HFFc6 (cell line): ENCODE measurements around the gene NPFFR1. TPM values are rescaled to one million over a fixed set of nuclear protein-coding genes. Genes with fewer than 3 reads are reported as not detected.
A peak's percentile ranks its signal among the peaks of the same experiment; 100 is the strongest.
"Not testable (repeated sequence)": the region's sequence is repeated elsewhere in the genome, so short reads cannot be mapped to it uniquely, and the experiment has no call there.

Experiments used
- DNase-seq: peaks from one replicate; pipeline ENCODE4 v3.0.0-alpha.2; 2018
- H3K27ac Mint-ChIP-seq: 2 replicates; pipeline ENCODE4 v1.8.0; 2020; ENCODE audit warnings: mild to moderate bottlenecking, mixed read lengths
- H3K27me3 Mint-ChIP-seq: 2 replicates; pipeline ENCODE4 v1.8.0; 2021; ENCODE audit warnings: mild to moderate bottlenecking, moderate library complexity, mixed read lengths; ENCODE audit not compliant: insufficient read depth
- H3K36me3 Mint-ChIP-seq: 2 replicates; pipeline ENCODE4 v1.8.0; 2021; ENCODE audit warnings: low read depth, mixed read lengths
- H3K4me1 Mint-ChIP-seq: 2 replicates; pipeline ENCODE4 v1.8.0; 2020; ENCODE audit warnings: low read depth, mixed read lengths
- H3K4me3 Mint-ChIP-seq: 2 replicates; pipeline ENCODE4 v1.8.0; 2020; ENCODE audit warnings: mild to moderate bottlenecking, moderate library complexity, mixed read lengths
- H3K9me3 Mint-ChIP-seq: 2 replicates; pipeline ENCODE4 v1.8.0; 2020; ENCODE audit warnings: mild to moderate bottlenecking, mixed read lengths
- total RNA-seq, 6 experiments: library from RNA; stranded (reverse); fragmentation: NEBNext Ultra II Directional; extraction: Animal tissue kit (Norgen Biotek cat#: 25700); gene quantifications; 2 replicates in 1 of 6; 3 replicates in 5 of 6; pipeline ENCODE4 v1.2.3, GENCODE V29; 2021
- TF ChIP-seq, protein P1 (sequence below): fragments of 200-600 bp; sonication (generic); IDR thresholded peaks from 2 replicates; pipeline ENCODE4 v1.5.0; 2021; ENCODE audit warnings: antibody characterized with exemption, mild to moderate bottlenecking

Gene NPFFR1
- total RNA-seq, 6 experiments from 2014 or later = not detected

GRCh38 chr10:70228491-70228890, 55.3 kb downstream of the NPFFR1 start:
- H3K36me3 Mint-ChIP-seq = no peaks in the 10 kb centered on the region; the same call in 1 of the 2 replicates
- H3K4me3 Mint-ChIP-seq = no peak overlapping the region
- peaks cover 32% of the 10 kb centered on the region for H3K4me1 Mint-ChIP-seq
- DNase-seq = no peak
- TF ChIP-seq, protein P1, sequence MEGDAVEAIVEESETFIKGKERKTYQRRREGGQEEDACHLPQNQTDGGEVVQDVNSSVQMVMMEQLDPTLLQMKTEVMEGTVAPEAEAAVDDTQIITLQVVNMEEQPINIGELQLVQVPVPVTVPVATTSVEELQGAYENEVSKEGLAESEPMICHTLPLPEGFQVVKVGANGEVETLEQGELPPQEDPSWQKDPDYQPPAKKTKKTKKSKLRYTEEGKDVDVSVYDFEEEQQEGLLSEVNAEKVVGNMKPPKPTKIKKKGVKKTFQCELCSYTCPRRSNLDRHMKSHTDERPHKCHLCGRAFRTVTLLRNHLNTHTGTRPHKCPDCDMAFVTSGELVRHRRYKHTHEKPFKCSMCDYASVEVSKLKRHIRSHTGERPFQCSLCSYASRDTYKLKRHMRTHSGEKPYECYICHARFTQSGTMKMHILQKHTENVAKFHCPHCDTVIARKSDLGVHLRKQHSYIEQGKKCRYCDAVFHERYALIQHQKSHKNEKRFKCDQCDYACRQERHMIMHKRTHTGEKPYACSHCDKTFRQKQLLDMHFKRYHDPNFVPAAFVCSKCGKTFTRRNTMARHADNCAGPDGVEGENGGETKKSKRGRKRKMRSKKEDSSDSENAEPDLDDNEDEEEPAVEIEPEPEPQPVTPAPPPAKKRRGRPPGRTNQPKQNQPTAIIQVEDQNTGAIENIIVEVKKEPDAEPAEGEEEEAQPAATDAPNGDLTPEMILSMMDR = no peak
- H3K9me3 Mint-ChIP-seq = no peaks in the 10 kb centered on the region
- no peaks in the 10 kb centered on the region; the same call in 1 of the 2 replicates for H3K27me3 Mint-ChIP-seq
- no peak overlapping the region for H3K27ac Mint-ChIP-seq

GRCh38 chr10:70227548-70228320, 56.1 kb downstream of the NPFFR1 start:
- TF ChIP-seq, protein P1 = no peak
- Mint-ChIP-seq H3K4me1 (peaks cover 34% of the 10 kb centered on the region), H3K36me3 (no peaks in the 10 kb centered on the region; the same call in 1 of the 2 replicates), H3K9me3 (no peaks in the 10 kb centered on the region), H3K27ac (no peak overlapping the region), H3K27me3 (no peaks in the 10 kb centered on the region; the same call in 1 of the 2 replicates), H3K4me3 (no peak overlapping the region)
- no peak for DNase-seq

- DNase-seq = no peak
- peak overlapping the region; percentile 28; the same call in 1 of the 2 replicates for H3K27ac Mint-ChIP-seq
- no peaks in the 10 kb centered on the region for H3K9me3 Mint-ChIP-seq
- H3K4me1 Mint-ChIP-seq = peaks cover 31% of the 10 kb centered on the region
- H3K4me3 Mint-ChIP-seq = no peak overlapping the region
- H3K27me3 Mint-ChIP-seq = no peaks in the 10 kb centered on the region
- peaks cover 7% of the 10 kb centered on the region; the same call in 1 of the 2 replicates for H3K36me3 Mint-ChIP-seq
- TF ChIP-seq, protein P1 = no peak
These were observed 60.1 kb downstream of the NPFFR1 start for GRCh38 chr10:70223728-70224127.

DNA sequence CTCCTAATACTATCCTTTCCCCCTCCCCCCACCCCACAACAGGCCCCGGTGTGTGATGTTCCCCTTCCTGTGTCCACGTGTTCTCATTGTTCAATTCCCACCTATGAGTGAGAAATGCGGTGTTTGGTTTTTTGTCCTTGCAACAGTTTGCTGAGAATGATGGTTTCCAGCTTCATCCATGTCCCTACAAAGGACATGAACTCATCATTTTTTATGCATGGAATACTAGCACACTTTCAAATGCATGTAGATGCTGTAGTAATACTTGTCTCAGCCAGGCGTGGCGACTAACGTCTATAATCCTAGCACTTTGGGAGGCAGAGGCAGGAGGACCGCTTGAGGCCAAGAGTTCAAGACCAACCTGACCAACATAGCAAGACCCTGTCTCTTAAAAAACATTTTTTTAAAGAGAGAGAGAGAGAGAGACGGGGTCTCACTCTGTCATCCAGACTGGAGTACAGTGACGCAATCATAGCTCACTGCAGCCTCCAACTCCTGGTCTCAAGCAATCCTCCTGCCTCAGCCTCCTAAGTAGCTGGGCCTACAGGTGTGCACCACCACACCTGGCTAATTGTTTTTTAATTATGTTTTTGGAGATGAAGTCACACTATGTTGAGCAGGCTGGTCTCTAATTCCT, 60.9 kb downstream of the NPFFR1 start:
- not testable (repeated sequence) for H3K4me3 Mint-ChIP-seq, H3K27me3 Mint-ChIP-seq, H3K27ac Mint-ChIP-seq, DNase-seq, H3K9me3 Mint-ChIP-seq
- peaks cover 27% of the 10 kb centered on the region for H3K4me1 Mint-ChIP-seq
- peaks cover 12% of the 10 kb centered on the region for H3K36me3 Mint-ChIP-seq

DNA sequence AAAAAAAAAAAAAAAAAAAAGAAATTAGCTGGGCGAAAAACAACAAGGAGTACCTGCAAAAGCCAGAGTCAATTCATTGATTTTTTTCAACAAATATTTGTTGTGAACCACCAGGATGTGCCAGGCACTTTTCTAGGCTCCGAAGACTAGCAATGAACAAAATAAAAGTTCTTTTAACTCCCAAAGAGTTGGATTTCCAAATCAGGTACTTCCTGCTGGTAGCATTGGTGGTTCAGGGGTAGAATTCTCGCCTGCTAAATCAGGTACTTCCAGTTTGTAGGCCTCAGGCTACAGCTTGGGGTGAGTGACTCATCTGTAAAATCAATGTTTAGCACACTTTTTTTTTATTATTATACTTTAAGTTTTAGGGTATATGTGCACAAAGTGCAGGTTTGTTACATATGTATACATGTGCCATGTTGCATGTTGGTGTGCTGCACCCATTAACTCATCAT, 61.4 kb downstream of the NPFFR1 start:
- DNase-seq = peak; percentile 16
- Mint-ChIP-seq H3K27ac (no peak overlapping the region), H3K4me1 (peaks cover 27% of the 10 kb centered on the region), H3K4me3 (no peak overlapping the region), H3K36me3 (peaks cover 12% of the 10 kb centered on the region), H3K9me3 (no peaks in the 10 kb centered on the region), H3K27me3 (no peaks in the 10 kb centered on the region)
- TF ChIP-seq, protein P1 = no peak

GRCh38 chr10:70221030-70221429, 62.8 kb downstream of the NPFFR1 start:
- peak overlapping the region; percentile 53 for H3K27ac Mint-ChIP-seq

More at GRCh38 chr10:70221030-70221429, 62.8 kb downstream of the NPFFR1 start:
- Mint-ChIP-seq H3K4me3 (peak overlapping the region; percentile 57; the same call in 1 of the 2 replicates), H3K9me3 (no peaks in the 10 kb centered on the region), H3K36me3 (peaks cover 13% of the 10 kb centered on the region), H3K27me3 (no peaks in the 10 kb centered on the region), H3K4me1 (peaks cover 27% of the 10 kb centered on the region)
- TF ChIP-seq, protein P1 = no peak
- DNase-seq = no peak
